Calu3 (cell line): ENCODE results near the gene DHRS2. TPM values are rescaled to one million over a fixed set of nuclear protein-coding genes. Genes with fewer than 3 reads are reported as not detected.

Experiments used
- BruUV-seq: library from RNA; stranded (reverse); fragments of 400-500 nt; replicated peaks from 2 replicates; lab custom pipeline; 2021; lab: Mats Ljungman, UMichigan
- CTCF ChIA-PET: fragments of 300-600 bp; sonication (Branson Sonifier 250); formaldehyde crosslinking; loops from one replicate; lab custom pipeline; 2022; ENCODE audit warnings: antibody characterized with exemption; lab: Charles Lee
- DNase-seq: peaks from one replicate; pipeline ENCODE4 v3.0.0; 2022
- H3K27ac Mint-ChIP-seq: one replicate; pipeline ENCODE4 v1.8.0; 2022; ENCODE audit warnings: mixed read lengths; ENCODE audit not compliant: unreplicated experiment
- H3K27me3 Mint-ChIP-seq: one replicate; pipeline ENCODE4 v1.8.0; 2022; ENCODE audit warnings: mixed read lengths; ENCODE audit not compliant: unreplicated experiment
- H3K36me3 Mint-ChIP-seq: one replicate; pipeline ENCODE4 v1.8.0; 2022; ENCODE audit warnings: mild to moderate bottlenecking, moderate library complexity, mixed read lengths; ENCODE audit not compliant: insufficient read depth, unreplicated experiment
- H3K4me1 Mint-ChIP-seq: one replicate; pipeline ENCODE4 v1.8.0; 2022; ENCODE audit warnings: mild to moderate bottlenecking, low read depth, mixed read lengths; ENCODE audit not compliant: unreplicated experiment
- H3K4me3 Mint-ChIP-seq: one replicate; pipeline ENCODE4 v1.8.0; 2022; ENCODE audit warnings: mild to moderate bottlenecking, low read depth, moderate library complexity, mixed read lengths; ENCODE audit not compliant: unreplicated experiment
- H3K9me3 Mint-ChIP-seq: one replicate; pipeline ENCODE4 v1.8.0; 2022; ENCODE audit warnings: low read depth, mixed read lengths; ENCODE audit not compliant: unreplicated experiment
- CTCF ChIP-seq: fragments of 200-600 bp; IDR thresholded peaks from one replicate; pipeline ENCODE4 v1.8.0; 2022; ENCODE audit warnings: antibody characterized with exemption; ENCODE audit not compliant: unreplicated experiment
- intact Hi-C: fragments of 100-400 bp; cut with micrococcal nuclease; formaldehyde crosslinking; loops from one replicate; pipeline ENCODE4 v1.10.0; 2022; ENCODE audit not compliant: unreplicated experiment
- total RNA-seq: library from RNA; stranded (reverse); gene quantifications from 2 replicates; pipeline ENCODE4 v1.2.3, GENCODE V29; 2022

The DHRS2 gene
- total RNA-seq, 1 experiment from 2014 or later, result 1.8 TPM

- Mint-ChIP-seq H3K9me3 (no peaks in the 10 kb centered on the region), H3K4me1 (no peaks in the 10 kb centered on the region), H3K36me3 (no peaks in the 10 kb centered on the region), H3K4me3 (no peak overlapping the region), H3K27ac (no peak overlapping the region), H3K27me3 (peaks cover 13% of the 10 kb centered on the region)
- no peak for DNase-seq
- no TSS peak for BruUV-seq
- TF ChIP-seq CTCF, result no peak
- intact Hi-C loops, result no loop called here
- CTCF ChIA-PET, result interaction anchor here (2.3 kb wide), 1 partner anchor 9 kb away, joined by 10 read pairs; no protein-coding TSS in a partner anchor
Observed at GRCh38 chr14:23641180-23641914, 5.2 kb downstream of the DHRS2 start.

GRCh38 chr14:23641915-23642588, 5.9 kb downstream of the DHRS2 start:
- no peaks in the 10 kb centered on the region for H3K36me3 Mint-ChIP-seq
- CTCF ChIA-PET, result interaction anchor here (2.3 kb wide), 1 partner anchor 10 kb away, joined by 10 read pairs; no protein-coding TSS in a partner anchor
- no peak for DNase-seq
- H3K27me3 Mint-ChIP-seq, result peaks cover 7% of the 10 kb centered on the region
- BruUV-seq, result no TSS peak
- peaks cover 3% of the 10 kb centered on the region for H3K4me1 Mint-ChIP-seq
- H3K27ac Mint-ChIP-seq, result no peak overlapping the region
- no peak overlapping the region for H3K4me3 Mint-ChIP-seq
- TF ChIP-seq CTCF, result no peak
- intact Hi-C loops, result no loop called here
- no peaks in the 10 kb centered on the region for H3K9me3 Mint-ChIP-seq

- H3K36me3 Mint-ChIP-seq, result no peaks in the 10 kb centered on the region
- H3K27ac Mint-ChIP-seq, result no peak overlapping the region
- no peak for TF ChIP-seq CTCF
- intact Hi-C loops, result no loop called here
- BruUV-seq, result no TSS peak
- peaks cover 14% of the 10 kb centered on the region for H3K4me1 Mint-ChIP-seq
- no peak overlapping the region for H3K4me3 Mint-ChIP-seq
- no peaks in the 10 kb centered on the region for H3K27me3 Mint-ChIP-seq
- no peak for DNase-seq
- CTCF ChIA-PET, result interaction anchor here (0.6 kb wide), 1 partner anchor 349 kb away, joined by 8 read pairs; no protein-coding TSS in a partner anchor
- H3K9me3 Mint-ChIP-seq, result no peaks in the 10 kb centered on the region
Observed at GRCh38 chr14:23643533-23644194, 7.5 kb downstream of the DHRS2 start.

GRCh38 chr14:23644195-23644918, 8.2 kb downstream of the DHRS2 start:
- Mint-ChIP-seq H3K27me3 (no peaks in the 10 kb centered on the region), H3K4me3 (no peak overlapping the region), H3K9me3 (peaks cover 4% of the 10 kb centered on the region), H3K27ac (no peak overlapping the region), H3K36me3 (no peaks in the 10 kb centered on the region), H3K4me1 (peaks cover 14% of the 10 kb centered on the region)
- intact Hi-C loops, result no loop called here
- TF ChIP-seq CTCF, result no peak
- BruUV-seq, result no TSS peak
- CTCF ChIA-PET, result interaction anchor here (0.6 kb wide), 1 partner anchor 350 kb away, joined by 8 read pairs; no protein-coding TSS in a partner anchor
- DNase-seq, result no peak
